Neural progenitor cell (in vitro differentiated cells): ENCODE measurements around the gene DSCAML1. TPM values are rescaled to one million over a fixed set of nuclear protein-coding genes. Genes with fewer than 3 reads are reported as not detected.

ENCODE experiments used
- DNase-seq: peaks from one replicate; pipeline ENCODE4 v3.0.0-alpha.2; 2016; ENCODE audit warnings: low spot score
- H2AFZ ChIP-seq: fragments of 200-600 bp; sonication (generic); replicated peaks from 2 replicates; pipeline ENCODE4 v1.6.1; 2016; ENCODE audit warnings: antibody characterized with exemption
- H3F3A ChIP-seq: fragments of 200-600 bp; sonication (generic); 2 replicates; pipeline ENCODE4 v1.6.1; 2016; ENCODE audit warnings: antibody characterized with exemption, low read depth
- H3K27ac ChIP-seq: fragments of 200-600 bp; sonication (generic); 2 replicates; pipeline ENCODE4 v1.5.1; 2016; ENCODE audit warnings: mild to moderate bottlenecking
- H3K27me3 ChIP-seq: fragments of 200-600 bp; sonication (generic); 2 replicates; pipeline ENCODE4 v1.6.1; 2016; ENCODE audit warnings: mild to moderate bottlenecking, moderate library complexity
- H3K36me3 ChIP-seq: fragments of 200-600 bp; sonication (generic); 2 replicates; pipeline ENCODE4 v1.5.1; 2016
- H3K4me1 ChIP-seq: fragments of 200-600 bp; sonication (generic); 2 replicates; pipeline ENCODE4 v1.6.1; 2016; ENCODE audit warnings: mixed run types
- H3K4me2 ChIP-seq: fragments of 200-600 bp; sonication (generic); 2 replicates; pipeline ENCODE4 v1.6.1; 2016
- H3K4me3 ChIP-seq: fragments of 200-600 bp; sonication (generic); 2 replicates; pipeline ENCODE4 v1.5.1; 2016
- H3K79me2 ChIP-seq: fragments of 200-600 bp; sonication (generic); 2 replicates; pipeline ENCODE4 v1.6.1; 2016; ENCODE audit warnings: low read depth
- H3K9ac ChIP-seq: fragments of 200-600 bp; sonication (generic); 2 replicates; pipeline ENCODE4 v1.6.1; 2016
- H3K9me3 ChIP-seq: fragments of 200-600 bp; sonication (generic); 2 replicates; pipeline ENCODE4 v1.5.1; 2016; ENCODE audit warnings: low read depth
- H4K20me1 ChIP-seq: fragments of 200-600 bp; sonication (generic); 2 replicates; pipeline ENCODE4 v1.6.1; 2016; ENCODE audit warnings: low read depth
- H3K27ac Mint-ChIP-seq: 3 replicates; pipeline ENCODE4 v1.8.0; 2021; ENCODE audit warnings: mixed read lengths
- H3K27me3 Mint-ChIP-seq: 2 replicates; pipeline ENCODE4 v1.8.0; 2022; ENCODE audit warnings: low read depth, mild to moderate bottlenecking, inconsistent platforms, moderate library complexity, mixed read lengths; ENCODE audit not compliant: insufficient read depth
- H3K36me3 Mint-ChIP-seq: 3 replicates; pipeline ENCODE4 v1.8.0; 2021; ENCODE audit warnings: mixed read lengths
- H3K4me1 Mint-ChIP-seq: 3 replicates; pipeline ENCODE4 v1.8.0; 2021; ENCODE audit warnings: mixed read lengths
- H3K4me3 Mint-ChIP-seq: 3 replicates; pipeline ENCODE4 v1.8.0; 2021; ENCODE audit warnings: mild to moderate bottlenecking, moderate library complexity, mixed read lengths
- H3K9me3 Mint-ChIP-seq: 3 replicates; pipeline ENCODE4 v1.8.0; 2020; ENCODE audit warnings: mixed read lengths
- EZH2 ChIP-seq: fragments of 200-600 bp; sonication (generic); IDR thresholded peaks from 2 replicates; pipeline ENCODE4 v1.6.1; 2017; ENCODE audit warnings: antibody characterized with exemption, mild to moderate bottlenecking, moderate library complexity
- EZH2phosphoT487 ChIP-seq: fragments of 200-600 bp; sonication (generic); IDR thresholded peaks from 2 replicates; pipeline ENCODE4 v1.6.1; 2017; ENCODE audit warnings: antibody characterized with exemption
- total RNA-seq: library from RNA; depleted of rRNA; stranded (reverse); fragments of >200 nt; gene quantifications from 2 replicates; pipeline ENCODE4 v1.2.3, GENCODE V29; 2015; ENCODE audit warnings: low replicate concordance
- TF ChIP-seq, protein P1 (sequence below): fragments of 200-600 bp; sonication (generic); IDR thresholded peaks from 2 replicates; pipeline ENCODE4 v1.5.1; 2017; ENCODE audit warnings: antibody characterized with exemption, mild to moderate bottlenecking

The DSCAML1 gene
- total RNA-seq, 1 donor from 2014 or later, result 0.06 TPM

DNA sequence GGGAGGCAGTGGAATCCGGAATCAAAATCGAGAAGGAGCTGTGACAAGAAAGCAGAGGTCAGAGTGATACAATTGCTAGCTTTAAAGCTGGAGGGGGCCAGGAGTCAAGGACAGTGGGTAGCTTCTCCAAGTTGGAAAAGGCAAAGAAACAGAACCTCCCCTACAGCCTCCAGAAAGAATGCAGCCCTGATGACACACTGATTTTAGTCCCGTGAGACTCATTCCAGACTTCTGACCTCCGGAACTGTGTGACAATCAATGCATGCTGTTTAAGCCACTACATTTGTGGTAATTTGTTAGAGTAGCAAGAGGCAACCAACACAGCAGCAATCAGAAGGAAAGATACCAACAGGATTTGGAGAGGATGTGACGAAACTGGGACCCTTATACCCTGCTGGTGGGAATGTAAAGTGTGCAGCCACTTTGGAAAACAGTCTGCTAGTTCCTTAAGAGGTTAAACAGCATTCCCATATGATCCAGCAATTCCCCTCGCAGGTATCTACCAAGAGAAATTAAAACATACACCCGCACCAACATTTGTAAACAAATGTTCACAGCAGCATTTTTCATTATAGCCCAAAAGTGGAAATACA, 66.7 kb downstream of the DSCAML1 start:
- no peaks in the 10 kb centered on the region for H3K27me3 ChIP-seq
- TF ChIP-seq, protein P1, sequence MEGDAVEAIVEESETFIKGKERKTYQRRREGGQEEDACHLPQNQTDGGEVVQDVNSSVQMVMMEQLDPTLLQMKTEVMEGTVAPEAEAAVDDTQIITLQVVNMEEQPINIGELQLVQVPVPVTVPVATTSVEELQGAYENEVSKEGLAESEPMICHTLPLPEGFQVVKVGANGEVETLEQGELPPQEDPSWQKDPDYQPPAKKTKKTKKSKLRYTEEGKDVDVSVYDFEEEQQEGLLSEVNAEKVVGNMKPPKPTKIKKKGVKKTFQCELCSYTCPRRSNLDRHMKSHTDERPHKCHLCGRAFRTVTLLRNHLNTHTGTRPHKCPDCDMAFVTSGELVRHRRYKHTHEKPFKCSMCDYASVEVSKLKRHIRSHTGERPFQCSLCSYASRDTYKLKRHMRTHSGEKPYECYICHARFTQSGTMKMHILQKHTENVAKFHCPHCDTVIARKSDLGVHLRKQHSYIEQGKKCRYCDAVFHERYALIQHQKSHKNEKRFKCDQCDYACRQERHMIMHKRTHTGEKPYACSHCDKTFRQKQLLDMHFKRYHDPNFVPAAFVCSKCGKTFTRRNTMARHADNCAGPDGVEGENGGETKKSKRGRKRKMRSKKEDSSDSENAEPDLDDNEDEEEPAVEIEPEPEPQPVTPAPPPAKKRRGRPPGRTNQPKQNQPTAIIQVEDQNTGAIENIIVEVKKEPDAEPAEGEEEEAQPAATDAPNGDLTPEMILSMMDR, result peak; percentile 8
- TF ChIP-seq EZH2, result no peak
- Mint-ChIP-seq H3K27me3 (peaks cover 5% of the 10 kb centered on the region), H3K9me3 (peaks cover 7% of the 10 kb centered on the region), H3K27ac (no peak overlapping the region), H3K4me1 (peaks cover 23% of the 10 kb centered on the region), H3K36me3 (no peaks in the 10 kb centered on the region), H3K4me3 (no peak overlapping the region)
- no peaks in the 10 kb centered on the region for H4K20me1 ChIP-seq
- no peak overlapping the region for H3K9ac ChIP-seq
- no peak overlapping the region for H2AFZ ChIP-seq
- H3K79me2 ChIP-seq, result no peaks in the 10 kb centered on the region
- H3K4me2 ChIP-seq, result no peak overlapping the region
- DNase-seq, result no peak
- no peaks in the 10 kb centered on the region for H3F3A ChIP-seq
- H3K36me3 ChIP-seq, result no peaks in the 10 kb centered on the region
- no peak overlapping the region for H3K4me3 ChIP-seq
- H3K9me3 ChIP-seq, result no peaks in the 10 kb centered on the region
- H3K4me1 ChIP-seq, result peaks cover 9% of the 10 kb centered on the region
- no peak overlapping the region for H3K27ac ChIP-seq

DNA sequence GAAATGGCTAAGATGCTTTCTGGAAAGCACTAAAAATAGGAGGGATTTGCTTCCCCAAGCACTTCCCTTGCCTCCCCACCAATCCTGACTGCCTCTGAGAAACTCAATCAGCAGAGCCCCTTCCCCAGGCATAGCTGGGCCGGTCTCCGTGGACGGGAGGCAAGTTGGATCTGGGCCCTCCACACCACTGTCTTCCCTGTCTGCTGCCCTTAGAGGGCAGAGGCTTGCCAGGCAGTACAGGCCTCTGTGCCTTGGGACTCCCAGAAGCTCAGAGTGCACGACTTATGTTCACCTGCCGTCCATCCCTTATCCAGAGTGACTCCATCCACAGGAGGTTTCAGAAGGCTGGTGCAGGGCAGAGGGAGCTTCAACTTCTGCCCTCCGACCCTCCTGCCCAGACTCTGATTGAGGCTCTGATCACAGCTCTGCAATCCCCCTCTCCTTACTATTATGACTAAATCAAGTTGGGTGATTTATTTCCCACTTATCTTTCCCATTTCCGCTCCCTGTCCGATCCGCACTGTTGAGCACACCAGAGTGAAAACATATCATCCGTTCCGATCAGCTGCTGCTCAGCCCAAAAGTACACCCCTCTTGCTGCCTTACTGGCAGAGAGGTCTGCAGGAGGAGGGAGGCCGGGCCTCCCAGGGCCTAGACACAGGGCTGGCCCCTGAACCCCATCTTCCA, 71.8 kb downstream of the DSCAML1 start:
- TF ChIP-seq EZH2phosphoT487, result no peak
- TF ChIP-seq, protein P1, result no peak
- TF ChIP-seq EZH2, result no peak
- peaks cover 6% of the 10 kb centered on the region for H3F3A ChIP-seq
- Mint-ChIP-seq H3K4me3 (no peak overlapping the region), H3K36me3 (no peaks in the 10 kb centered on the region), H3K9me3 (peaks cover 7% of the 10 kb centered on the region), H3K4me1 (peaks cover 43% of the 10 kb centered on the region), H3K27ac (no peak overlapping the region), H3K27me3 (peaks cover 7% of the 10 kb centered on the region)
- H3K27me3 ChIP-seq, result peaks cover 8% of the 10 kb centered on the region
- no peaks in the 10 kb centered on the region for H3K79me2 ChIP-seq
- H2AFZ ChIP-seq, result no peak overlapping the region
- no peak overlapping the region for H3K27ac ChIP-seq
- no peaks in the 10 kb centered on the region for H3K36me3 ChIP-seq
- H3K4me3 ChIP-seq, result no peak overlapping the region
- H4K20me1 ChIP-seq, result no peaks in the 10 kb centered on the region
- H3K9me3 ChIP-seq, result no peaks in the 10 kb centered on the region
- no peak for DNase-seq
- H3K4me1 ChIP-seq, result peaks cover 26% of the 10 kb centered on the region
- H3K4me2 ChIP-seq, result no peak overlapping the region
- H3K9ac ChIP-seq, result no peak overlapping the region

DNA sequence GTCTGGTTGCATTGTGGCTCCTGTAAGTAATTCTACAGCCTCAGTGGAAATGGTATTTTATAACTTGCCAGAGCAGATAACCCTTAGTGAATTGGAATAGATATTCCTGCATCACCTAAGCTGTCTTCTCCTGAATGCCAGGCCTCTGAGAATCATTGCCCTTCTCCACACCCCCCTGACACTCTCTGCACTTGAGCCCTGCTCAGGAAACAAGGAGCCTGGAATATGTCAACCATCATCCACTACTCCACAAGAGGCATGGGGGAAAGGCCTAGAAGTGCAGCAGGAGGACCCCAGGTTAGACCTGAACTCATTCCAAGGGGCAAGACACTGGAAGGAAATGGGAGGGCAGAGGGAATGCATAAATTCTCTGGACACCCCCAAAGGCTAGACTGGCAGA, 72.4 kb downstream of the DSCAML1 start:
- Mint-ChIP-seq H3K27ac (no peak overlapping the region), H3K36me3 (no peaks in the 10 kb centered on the region), H3K27me3 (peaks cover 7% of the 10 kb centered on the region), H3K4me1 (peaks cover 49% of the 10 kb centered on the region), H3K4me3 (no peak overlapping the region), H3K9me3 (peaks cover 4% of the 10 kb centered on the region)
- peaks cover 12% of the 10 kb centered on the region for H3F3A ChIP-seq
- no peaks in the 10 kb centered on the region for H3K79me2 ChIP-seq
- H3K4me3 ChIP-seq, result no peak overlapping the region
- TF ChIP-seq, protein P1, result no peak
- TF ChIP-seq EZH2phosphoT487 (no peak), EZH2 (no peak)
- no peaks in the 10 kb centered on the region for H4K20me1 ChIP-seq
- H3K4me1 ChIP-seq, result peaks cover 32% of the 10 kb centered on the region
- H3K9me3 ChIP-seq, result no peaks in the 10 kb centered on the region
- H3K4me2 ChIP-seq, result no peak overlapping the region
- no peak overlapping the region for H3K27ac ChIP-seq
- no peak overlapping the region for H3K9ac ChIP-seq
- peaks cover 8% of the 10 kb centered on the region for H3K27me3 ChIP-seq
- DNase-seq, result no peak
- no peak overlapping the region for H2AFZ ChIP-seq
- H3K36me3 ChIP-seq, result no peaks in the 10 kb centered on the region
